Kidney epithelial cell (primary cell): ENCODE results near the gene ERBB2. TPM values are rescaled to one million over a fixed set of nuclear protein-coding genes. Genes with fewer than 3 reads are reported as not detected.

Experiments used
- DNase-seq: peaks from one replicate; pipeline ENCODE4 v3.0.0-alpha.2; 2010; ENCODE audit warnings: low read depth
- H3K27me3 ChIP-seq: 2 replicates; pipeline ENCODE4 v1.6.0; 2011; ENCODE audit warnings: low read length; ENCODE audit not compliant: control insufficient read depth, insufficient read depth
- H3K36me3 ChIP-seq: 2 replicates; pipeline ENCODE4 v1.5.1; 2011; ENCODE audit warnings: low read length; ENCODE audit not compliant: control insufficient read depth, insufficient read depth
- H3K4me3 ChIP-seq: 2 replicates; pipeline ENCODE4 v1.5.1; 2011; ENCODE audit warnings: low read depth, mild to moderate bottlenecking, control low read depth, low read length
- CTCF ChIP-seq: IDR thresholded peaks from 2 replicates; pipeline ENCODE4 v1.5.1; 2011; ENCODE audit warnings: mild to moderate bottlenecking, moderate library complexity, low read length, control low read depth, inconsistent platforms; ENCODE audit not compliant: insufficient read depth, poor library complexity, severe bottlenecking
- total RNA-seq: library from RNA; depleted of rRNA; stranded (reverse); fragments of >200 nt; gene quantifications from 2 replicates; pipeline ENCODE4 v1.2.3, GENCODE V29; 2015

The ERBB2 gene
- total RNA-seq, 1 donor from 2014 or later: 44.1 TPM

- Histone ChIP-seq H3K4me3 (peak overlapping the region; percentile 61), H3K27me3 (no peaks in the 10 kb centered on the region), H3K36me3 (no peaks in the 10 kb centered on the region)
- no peak for DNase-seq
- TF ChIP-seq CTCF: no peak
Measured at GRCh38 chr17:39753514-39754160, 53.8 kb downstream of the ERBB2 start.

- Histone ChIP-seq H3K27me3 (no peaks in the 10 kb centered on the region), H3K36me3 (no peaks in the 10 kb centered on the region), H3K4me3 (peak overlapping the region; percentile 61)
- DNase-seq: peak; percentile 61
- peak; percentile 51 for TF ChIP-seq CTCF
Measured at GRCh38 chr17:39754161-39754957, 54.5 kb downstream of the ERBB2 start.

- no peak for DNase-seq
- peak overlapping the region; percentile 61 for H3K4me3 ChIP-seq
- no peaks in the 10 kb centered on the region for H3K27me3 ChIP-seq
- no peak for TF ChIP-seq CTCF
- H3K36me3 ChIP-seq: no peaks in the 10 kb centered on the region
Measured at GRCh38 chr17:39754958-39755553, 55.2 kb downstream of the ERBB2 start.

GRCh38 chr17:39755554-39756379 lies 55.9 kb downstream of the ERBB2 start:
- no peak for DNase-seq
- Histone ChIP-seq H3K4me3 (no peak overlapping the region), H3K36me3 (no peaks in the 10 kb centered on the region), H3K27me3 (no peaks in the 10 kb centered on the region)
- no peak for TF ChIP-seq CTCF

- DNase-seq: no peak
- H3K36me3 ChIP-seq: no peaks in the 10 kb centered on the region
- no peaks in the 10 kb centered on the region for H3K27me3 ChIP-seq
- no peak for TF ChIP-seq CTCF
- no peak overlapping the region for H3K4me3 ChIP-seq
Measured at GRCh38 chr17:39756380-39757079, 56.7 kb downstream of the ERBB2 start.
